Ectodermal cell (in vitro differentiated cells): Measurements from ENCODE around the gene KCTD3.

Source experiments
- H3K27ac ChIP-seq: 2 replicates; pipeline ENCODE4 v1.7.0; 2013; ENCODE audit warnings: mild to moderate bottlenecking, low read depth, low read length; ENCODE audit not compliant: insufficient read depth, poor library complexity, severe bottlenecking
- H3K27me3 ChIP-seq: 2 replicates; pipeline ENCODE4 v1.7.0; 2013; ENCODE audit warnings: mild to moderate bottlenecking, low read length; ENCODE audit not compliant: insufficient read depth, control insufficient read depth, poor library complexity, severe bottlenecking
- H3K36me3 ChIP-seq: one replicate; pipeline ENCODE4 v1.7.0; 2013; ENCODE audit warnings: low read length; ENCODE audit not compliant: control insufficient read depth, insufficient read depth
- H3K4me1 ChIP-seq: one replicate; pipeline ENCODE4 v1.7.0; 2013; ENCODE audit warnings: low read length; ENCODE audit not compliant: control insufficient read depth, insufficient read depth
- H3K4me3 ChIP-seq: 2 replicates; pipeline ENCODE4 v1.7.0; 2013; ENCODE audit warnings: low read depth, low read length, control low read depth; ENCODE audit not compliant: insufficient read depth
- H3K9me3 ChIP-seq: 2 replicates; pipeline ENCODE4 v1.7.0; 2013; ENCODE audit warnings: mild to moderate bottlenecking, low read length, moderate library complexity; ENCODE audit not compliant: control insufficient read depth
- WGBS, 2 experiments: methylation state at CpG; one replicate each; pipeline ENCODE4 v1.1.7; 2013; ENCODE audit warnings: missing lambda C conversion rate in 2 of 2; 5-methylcytosine and 5-hydroxymethylcytosine counted together

KCTD3 gene

DNA sequence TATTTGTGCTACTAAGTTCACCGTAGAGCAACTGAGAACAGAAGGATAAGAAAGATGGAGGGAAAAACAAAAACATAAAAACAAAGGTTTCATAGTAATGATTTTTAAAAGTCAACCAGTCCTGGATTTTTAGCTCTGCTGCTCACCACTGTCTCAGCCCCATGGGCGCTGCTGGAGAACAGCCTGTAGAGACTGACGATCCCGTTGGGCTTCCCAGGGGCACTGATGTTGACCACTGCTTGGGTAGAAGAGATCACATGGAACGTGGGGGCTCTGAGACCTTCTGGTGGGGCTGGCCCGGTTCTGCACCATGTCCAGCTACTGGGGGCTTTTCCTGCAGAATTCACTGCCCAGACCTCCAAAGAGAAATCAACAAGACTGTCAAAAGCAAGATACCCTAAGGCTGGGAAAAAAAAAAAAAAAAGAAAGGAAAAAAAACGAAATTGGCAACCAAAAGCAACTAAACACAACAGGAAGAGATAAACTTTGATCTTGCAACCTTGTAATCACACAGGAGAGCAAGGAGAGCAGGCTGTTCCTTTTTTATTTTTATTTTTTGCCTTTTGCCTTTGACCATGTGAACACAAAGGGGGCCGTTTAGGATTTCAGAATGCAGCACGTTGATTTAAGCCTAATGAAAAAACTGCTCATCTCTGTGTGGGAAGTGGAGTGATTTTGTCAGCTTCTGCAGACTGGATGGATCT is 83.5 kb downstream of the KCTD3 start:
- Histone ChIP-seq H3K36me3 (no peaks in the 10 kb centered on the region), H3K27ac (no peak overlapping the region), H3K27me3 (no peaks in the 10 kb centered on the region), H3K9me3 (no peaks in the 10 kb centered on the region), H3K4me1 (no peaks in the 10 kb centered on the region), H3K4me3 (no peak overlapping the region)
- 69 to 82% methylated on average over 8 to 9 of the region's 9 CpGs for WGBS, 2 experiments

GRCh38 chr1:215651867-215652266 is 84.8 kb downstream of the KCTD3 start:
- H3K36me3 ChIP-seq: no peaks in the 10 kb centered on the region
- H3K9me3 ChIP-seq: no peaks in the 10 kb centered on the region
- H3K27ac ChIP-seq: no peak overlapping the region
- 15 to 31% methylated on average over 3 of the region's 3 CpGs for WGBS, 2 experiments
- H3K4me1 ChIP-seq: no peaks in the 10 kb centered on the region
- H3K27me3 ChIP-seq: no peaks in the 10 kb centered on the region
- H3K4me3 ChIP-seq: no peak overlapping the region

DNA sequence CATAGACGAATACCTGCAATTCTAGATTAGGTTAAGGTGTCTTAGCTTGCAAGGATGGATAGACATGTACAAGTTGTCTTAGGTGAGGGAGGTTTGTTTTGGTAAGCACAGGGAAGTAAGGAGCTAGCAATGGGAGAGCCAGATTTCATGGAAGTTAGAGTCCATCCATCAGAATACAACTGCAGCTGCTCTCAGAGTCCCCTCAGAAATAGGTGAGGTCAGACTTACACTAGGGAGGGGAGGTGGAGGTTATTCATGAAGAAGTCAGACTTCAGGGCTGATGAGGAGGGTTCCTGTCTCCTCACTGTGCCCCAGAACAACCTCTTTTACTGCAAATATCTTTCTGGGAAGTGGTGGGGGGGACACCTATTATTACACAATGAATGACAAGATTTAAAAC is 85.3 kb downstream of the KCTD3 start:
- Histone ChIP-seq H3K27me3 (no peaks in the 10 kb centered on the region), H3K36me3 (no peaks in the 10 kb centered on the region), H3K27ac (no peak overlapping the region), H3K9me3 (no peaks in the 10 kb centered on the region), H3K4me3 (no peak overlapping the region), H3K4me1 (no peaks in the 10 kb centered on the region)
- 76 to 100% methylated on average over 1 of the region's 1 CpG for WGBS, 2 experiments

- 89 to 96% methylated on average over 4 of the region's 4 CpGs for WGBS, 2 experiments
- H3K9me3 ChIP-seq: no peaks in the 10 kb centered on the region
These were observed 89.9 kb downstream of the KCTD3 start for GRCh38 chr1:215657047-215657446.

GRCh38 chr1:215660259-215660658 is 93.2 kb downstream of the KCTD3 start:
- Histone ChIP-seq H3K4me3 (no peak overlapping the region), H3K9me3 (no peaks in the 10 kb centered on the region), H3K27ac (no peak overlapping the region), H3K4me1 (no peaks in the 10 kb centered on the region), H3K36me3 (no peaks in the 10 kb centered on the region), H3K27me3 (no peaks in the 10 kb centered on the region)

More at GRCh38 chr1:215657047-215657446, 89.9 kb downstream of the KCTD3 start:
- Histone ChIP-seq H3K36me3 (no peaks in the 10 kb centered on the region), H3K27ac (no peak overlapping the region), H3K4me3 (no peak overlapping the region), H3K27me3 (no peaks in the 10 kb centered on the region), H3K4me1 (no peaks in the 10 kb centered on the region)

DNA sequence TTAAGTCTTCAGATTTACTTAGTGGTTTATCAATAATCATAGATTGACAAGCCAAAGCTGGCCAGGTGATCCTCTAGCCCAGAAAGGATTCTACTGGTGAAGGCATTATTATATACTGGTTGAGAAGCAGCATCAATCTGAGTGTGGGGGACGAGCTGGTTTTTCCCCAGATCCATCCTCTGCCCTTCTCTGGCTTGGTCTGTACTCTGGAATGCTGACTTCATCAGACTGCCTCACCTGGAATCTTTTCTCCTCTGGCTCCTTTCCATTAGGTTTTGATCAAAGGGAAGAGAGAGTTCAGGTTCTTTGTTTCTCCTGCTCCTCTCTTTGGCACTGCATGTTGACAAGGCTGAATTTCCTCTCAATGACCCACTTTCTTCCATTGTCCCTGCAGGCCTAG is 93.9 kb downstream of the KCTD3 start:
- Histone ChIP-seq H3K27me3 (no peaks in the 10 kb centered on the region), H3K36me3 (no peaks in the 10 kb centered on the region), H3K9me3 (no peaks in the 10 kb centered on the region), H3K4me1 (no peaks in the 10 kb centered on the region), H3K27ac (no peak overlapping the region), H3K4me3 (no peak overlapping the region)
- WGBS, 2 experiments: 86 to 100% methylated on average over 1 of the region's 1 CpG

DNA sequence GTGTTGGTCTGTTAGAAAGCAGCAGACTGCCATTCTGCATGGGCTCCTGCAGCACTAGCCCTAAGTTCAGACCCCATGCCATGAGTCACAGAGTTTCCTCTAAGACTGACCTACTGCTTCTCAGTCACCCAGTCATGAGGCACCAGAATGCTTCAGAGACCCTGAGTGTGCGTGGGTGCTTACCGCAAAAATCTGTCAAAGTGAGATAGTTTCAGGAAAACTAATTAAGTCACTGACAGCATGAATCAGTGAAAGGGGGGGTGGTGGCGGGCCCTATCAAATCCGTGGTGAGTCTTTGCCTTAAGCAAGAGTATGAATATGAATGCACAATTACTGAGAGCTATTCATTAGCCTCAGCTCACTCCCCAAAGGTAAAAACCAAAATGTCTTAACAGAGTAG is 98.1 kb downstream of the KCTD3 start:
- H3K9me3 ChIP-seq: no peaks in the 10 kb centered on the region
- WGBS, 2 experiments: 82 to 85% methylated on average over 4 of the region's 4 CpGs
- H3K27me3 ChIP-seq: no peaks in the 10 kb centered on the region
- H3K27ac ChIP-seq: no peak overlapping the region
- H3K4me1 ChIP-seq: peaks cover 5% of the 10 kb centered on the region
- no peak overlapping the region for H3K4me3 ChIP-seq
- H3K36me3 ChIP-seq: no peaks in the 10 kb centered on the region

- 90 to 93% methylated on average over 1 of the region's 2 CpGs for WGBS, 2 experiments
- no peaks in the 10 kb centered on the region for H3K9me3 ChIP-seq
- no peaks in the 10 kb centered on the region for H3K27me3 ChIP-seq
- H3K27ac ChIP-seq: no peak overlapping the region
- H3K4me3 ChIP-seq: no peak overlapping the region
- peaks cover 5% of the 10 kb centered on the region for H3K4me1 ChIP-seq
- no peaks in the 10 kb centered on the region for H3K36me3 ChIP-seq
These were observed 100.7 kb downstream of the KCTD3 start for GRCh38 chr1:215667761-215668160.

- Histone ChIP-seq H3K9me3 (no peaks in the 10 kb centered on the region), H3K27ac (no peak overlapping the region), H3K36me3 (no peaks in the 10 kb centered on the region), H3K4me1 (peaks cover 5% of the 10 kb centered on the region), H3K4me3 (no peak overlapping the region), H3K27me3 (no peaks in the 10 kb centered on the region)
- 59 to 69% methylated on average over 3 to 4 of the region's 4 CpGs for WGBS, 2 experiments
These were observed 102.8 kb downstream of the KCTD3 start for GRCh38 chr1:215669806-215670491.
